Keratinocyte (primary cell): ENCODE results near the gene NIPSNAP2. TPM values are rescaled to one million over a fixed set of nuclear protein-coding genes. Genes with fewer than 3 reads are reported as not detected.

Experiments used
- DNase-seq: peaks from one replicate; pipeline ENCODE4 v3.0.0-alpha.2; 2011; ENCODE audit warnings: low read depth, missing footprints, low spot score
- FAIRE-seq: peaks from 2 replicates; lab custom pipeline; 2011; peaks lifted over from hg19 to GRCh38; lab: Jason Lieb, UNC
- H2AFZ ChIP-seq: 2 replicates; pipeline ENCODE4 v1.6.0; 2012; ENCODE audit warnings: low read length, control low read depth, inconsistent platforms; ENCODE audit not compliant: control insufficient read depth
- H3K27ac ChIP-seq: 2 replicates; pipeline ENCODE4 v1.5.1; 2011; ENCODE audit warnings: low read length; ENCODE audit not compliant: control insufficient read depth, insufficient read depth
- H3K27me3 ChIP-seq: 3 replicates; pipeline ENCODE4 v1.6.0; 2011; ENCODE audit warnings: low read length; ENCODE audit not compliant: control insufficient read depth, insufficient read depth; ENCODE audit errors: extremely low read depth
- H3K36me3 ChIP-seq, 2 experiments: 2 replicates in 1 of 2; 3 replicates in 1 of 2; pipeline ENCODE4 v1.5.1; 2011; ENCODE audit warnings: low read length in 2 of 2, mild to moderate bottlenecking in 1 of 2; ENCODE audit not compliant: control insufficient read depth in 2 of 2, insufficient read depth in 2 of 2; ENCODE audit errors: extremely low read depth in 1 of 2
- H3K4me1 ChIP-seq: 3 replicates; pipeline ENCODE4 v1.5.1; 2011; ENCODE audit warnings: low read length; ENCODE audit not compliant: control insufficient read depth, insufficient read depth; ENCODE audit errors: extremely low read depth
- H3K4me2 ChIP-seq: 3 replicates; pipeline ENCODE4 v1.6.0; 2011; ENCODE audit warnings: low read depth, low read length; ENCODE audit not compliant: control insufficient read depth, insufficient read depth; ENCODE audit errors: extremely low read depth
- H3K4me3 ChIP-seq, 3 experiments: fragments of 200-600 bp in 1 of 3; sonication (generic) in 1 of 3; 2 replicates in 2 of 3; 3 replicates in 1 of 3; pipeline ENCODE4 v1.5.1; 2011 to 2016; ENCODE audit warnings: low read length in 3 of 3, mild to moderate bottlenecking in 3 of 3, control low read depth in 2 of 3, inconsistent platforms in 1 of 3, low read depth in 1 of 3, mixed read lengths in 1 of 3, mixed run types in 1 of 3, moderate library complexity in 1 of 3; ENCODE audit not compliant: control insufficient read depth in 2 of 3, insufficient read depth in 2 of 3; ENCODE audit errors: extremely low read depth in 1 of 3
- H3K79me2 ChIP-seq: 2 replicates; pipeline ENCODE4 v1.6.0; 2012; ENCODE audit warnings: low read length; ENCODE audit not compliant: control insufficient read depth, insufficient read depth
- H3K9ac ChIP-seq: 3 replicates; pipeline ENCODE4 v1.6.0; 2011; ENCODE audit warnings: low read length; ENCODE audit not compliant: control insufficient read depth, insufficient read depth; ENCODE audit errors: extremely low read depth
- H3K9me1 ChIP-seq: 3 replicates; pipeline ENCODE4 v1.6.0; 2011; ENCODE audit warnings: low read length; ENCODE audit not compliant: control insufficient read depth, insufficient read depth; ENCODE audit errors: extremely low read depth
- H3K9me3 ChIP-seq: 2 replicates; pipeline ENCODE4 v1.5.1; 2012; ENCODE audit warnings: low read depth, low read length; ENCODE audit not compliant: control insufficient read depth
- H4K20me1 ChIP-seq: 3 replicates; pipeline ENCODE4 v1.6.0; 2011; ENCODE audit warnings: low read length; ENCODE audit not compliant: control insufficient read depth, insufficient read depth; ENCODE audit errors: extremely low read depth
- EZH2 ChIP-seq: IDR thresholded peaks from one replicate; pipeline ENCODE4 v1.6.1; 2012; ENCODE audit warnings: inconsistent platforms, mild to moderate bottlenecking, low read length, moderate library complexity
- dilution Hi-C: fragments of 300-500 bp; cut with MboI; formaldehyde crosslinking; loops from one replicate; pipeline ENCODE4 v1.7.0; 2020; ENCODE audit warnings: low sequenced_read_pairs; ENCODE audit not compliant: extremely low pct_ligation_motif_present
- polyA plus RNA-seq, 5 experiments: library from polyadenylated mRNA; depleted of rRNA in 3 of 5; stranded (reverse) in 3 of 5; stranded (forward) in 1 of 5; unstranded in 1 of 5; fragments of >200 nt; gene quantifications; 1 replicate in 1 of 5; 2 replicates in 3 of 5; 3 replicates in 1 of 5; pipeline versions ENCODE4 v1.2.1 to v1.2.3, GENCODE V29; 2011 to 2012; ENCODE audit warnings: missing spikeins in 2 of 5, low read depth in 1 of 5, low replicate concordance in 1 of 5
- TF ChIP-seq, protein P1 (sequence below), 3 experiments: IDR thresholded peaks in 1 of 3; conservative IDR thresholded peaks in 1 of 3; optimal IDR thresholded peaks in 1 of 3; 2 replicates in 2 of 3; 3 replicates in 1 of 3; pipeline versions ENCODE3 to v1.5.1; 2011; ENCODE audit warnings: low read length in 3 of 3, mild to moderate bottlenecking in 3 of 3, moderate library complexity in 2 of 3, control low read depth in 1 of 3, inconsistent platforms in 1 of 3; ENCODE audit not compliant: insufficient read depth in 2 of 3; ENCODE audit errors: extremely low read depth in 1 of 3

NIPSNAP2 gene
- polyA plus RNA-seq, 1 donor (not counting 4 experiments of a cell fraction or from before 2014, with no cell fraction given) = 64.7 TPM

DNA sequence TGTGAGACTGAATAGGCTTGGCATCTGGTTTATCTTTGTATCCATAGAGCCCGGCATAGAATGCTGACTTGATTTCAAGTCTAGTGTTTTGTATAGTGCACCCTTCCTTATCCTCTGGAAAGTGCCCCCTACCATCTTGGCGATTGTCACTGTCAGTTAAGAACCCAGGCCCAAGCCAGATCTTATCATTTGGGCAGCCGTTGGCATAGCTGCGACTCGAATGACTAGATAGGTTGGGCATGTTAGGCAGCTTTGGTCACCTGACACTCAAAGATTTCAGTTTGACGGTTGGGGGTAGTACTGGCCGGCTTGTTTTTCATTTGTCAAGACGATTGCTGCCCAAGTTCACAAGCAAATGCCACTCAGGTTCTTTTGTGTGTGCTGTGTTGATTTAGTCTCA, 6.6 kb downstream of the NIPSNAP2 start:
- Histone ChIP-seq H3K4me1 (no peaks in the 10 kb centered on the region), H3K27ac (no peak overlapping the region), H3K9me3 (no peaks in the 10 kb centered on the region), H4K20me1 (no peaks in the 10 kb centered on the region), H3K4me3 (no peak overlapping the region), H3K9me1 (peaks cover 3% of the 10 kb centered on the region), H3K4me2 (no peak overlapping the region), H3K9ac (no peak overlapping the region), H3K27me3 (no peaks in the 10 kb centered on the region), H3K36me3 (peaks cover 0 to 2% of the 10 kb centered on the region in 2 experiments), H3K79me2 (peaks cover 17% of the 10 kb centered on the region), H2AFZ (no peak overlapping the region)
- no peak for DNase-seq
- no peak for FAIRE-seq
- TF ChIP-seq, protein P1, sequence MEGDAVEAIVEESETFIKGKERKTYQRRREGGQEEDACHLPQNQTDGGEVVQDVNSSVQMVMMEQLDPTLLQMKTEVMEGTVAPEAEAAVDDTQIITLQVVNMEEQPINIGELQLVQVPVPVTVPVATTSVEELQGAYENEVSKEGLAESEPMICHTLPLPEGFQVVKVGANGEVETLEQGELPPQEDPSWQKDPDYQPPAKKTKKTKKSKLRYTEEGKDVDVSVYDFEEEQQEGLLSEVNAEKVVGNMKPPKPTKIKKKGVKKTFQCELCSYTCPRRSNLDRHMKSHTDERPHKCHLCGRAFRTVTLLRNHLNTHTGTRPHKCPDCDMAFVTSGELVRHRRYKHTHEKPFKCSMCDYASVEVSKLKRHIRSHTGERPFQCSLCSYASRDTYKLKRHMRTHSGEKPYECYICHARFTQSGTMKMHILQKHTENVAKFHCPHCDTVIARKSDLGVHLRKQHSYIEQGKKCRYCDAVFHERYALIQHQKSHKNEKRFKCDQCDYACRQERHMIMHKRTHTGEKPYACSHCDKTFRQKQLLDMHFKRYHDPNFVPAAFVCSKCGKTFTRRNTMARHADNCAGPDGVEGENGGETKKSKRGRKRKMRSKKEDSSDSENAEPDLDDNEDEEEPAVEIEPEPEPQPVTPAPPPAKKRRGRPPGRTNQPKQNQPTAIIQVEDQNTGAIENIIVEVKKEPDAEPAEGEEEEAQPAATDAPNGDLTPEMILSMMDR (optimal IDR thresholded peaks at IDR 0.05 in 1 of 3, IDR thresholded peaks at IDR 0.05 in 1 of 3, conservative IDR thresholded peaks at IDR 0.05 in 1 of 3; ENCODE audit: extremely low read depth in 1 of 3, insufficient read depth in 2 of 3, low read length in 3 of 3) = no peak
- no peak for TF ChIP-seq EZH2
- dilution Hi-C loops = no loop called here

DNA sequence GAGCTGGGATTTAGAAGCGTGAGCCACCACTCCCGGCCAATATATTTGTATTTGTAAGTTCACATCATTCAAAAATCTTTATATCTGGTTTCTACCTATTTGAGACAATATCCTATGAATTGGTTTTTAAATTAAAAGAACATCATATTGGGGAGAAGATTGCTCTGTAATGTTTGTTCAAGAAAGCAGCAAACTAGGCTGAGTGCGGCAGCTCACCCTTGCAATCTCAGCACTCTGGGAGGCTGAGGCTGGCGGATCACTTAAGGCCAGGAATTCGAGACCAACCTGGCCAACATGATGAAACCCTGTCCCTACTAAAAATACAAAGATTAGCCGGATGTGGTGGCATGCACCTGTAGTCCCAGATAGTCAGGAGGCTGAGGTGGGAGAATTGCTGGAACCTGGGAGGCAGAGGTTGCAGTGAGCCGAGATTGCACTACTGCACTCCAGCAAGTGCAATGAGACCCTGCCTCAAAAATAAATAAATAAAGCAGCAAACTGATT, 9.4 kb downstream of the NIPSNAP2 start:
- Histone ChIP-seq H4K20me1 (no peaks in the 10 kb centered on the region), H3K27me3 (no peaks in the 10 kb centered on the region), H3K4me1 (no peaks in the 10 kb centered on the region), H3K9ac (no peak overlapping the region), H3K36me3 (no peaks in the 10 kb centered on the region), H3K9me3 (no peaks in the 10 kb centered on the region), H3K4me3 (no peak overlapping the region), H3K27ac (no peak overlapping the region), H3K4me2 (no peak overlapping the region), H2AFZ (no peak overlapping the region), H3K79me2 (peaks cover 15% of the 10 kb centered on the region), H3K9me1 (peaks cover 3% of the 10 kb centered on the region)
- FAIRE-seq (no peak), DNase-seq (no peak)
- dilution Hi-C loops = no loop called here
- TF ChIP-seq, protein P1 (optimal IDR thresholded peaks at IDR 0.05 in 1 of 3, IDR thresholded peaks at IDR 0.05 in 1 of 3, conservative IDR thresholded peaks at IDR 0.05 in 1 of 3; ENCODE audit: extremely low read depth in 1 of 3, insufficient read depth in 2 of 3, low read length in 3 of 3) = no peak
- no peak for TF ChIP-seq EZH2
